Measurements from ENCODE around the gene AP3S1.
"Not testable (repeated sequence)": the region's sequence is repeated elsewhere in the genome, so short reads cannot be mapped to it uniquely, and the experiment has no call there.

AP3S1 gene

DNA sequence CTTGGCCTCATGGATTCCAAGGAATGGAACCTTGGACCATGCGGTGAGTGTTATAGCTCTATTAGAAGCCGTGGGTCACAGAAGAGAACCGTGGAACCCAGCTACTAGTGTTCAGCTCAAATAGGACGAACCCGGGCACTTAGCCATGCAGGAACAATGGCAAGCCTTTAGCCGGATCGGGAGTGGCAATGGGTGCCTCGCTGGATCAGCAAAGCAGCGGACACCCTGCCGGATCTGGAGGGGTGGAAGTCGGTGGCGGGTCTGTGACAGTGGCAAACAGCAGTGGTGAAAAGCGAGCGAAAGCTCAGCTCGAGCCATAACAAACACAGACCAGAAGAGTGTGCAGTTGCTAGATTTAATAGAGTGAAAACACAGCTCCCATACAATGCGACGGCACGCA is 22.9 kb upstream of the AP3S1 start:
- H3K4me3 ChIP-seq (ENCODE audit: control insufficient read depth, low read depth, low read length) = no peak overlapping the region
- TF ChIP-seq, protein P1, sequence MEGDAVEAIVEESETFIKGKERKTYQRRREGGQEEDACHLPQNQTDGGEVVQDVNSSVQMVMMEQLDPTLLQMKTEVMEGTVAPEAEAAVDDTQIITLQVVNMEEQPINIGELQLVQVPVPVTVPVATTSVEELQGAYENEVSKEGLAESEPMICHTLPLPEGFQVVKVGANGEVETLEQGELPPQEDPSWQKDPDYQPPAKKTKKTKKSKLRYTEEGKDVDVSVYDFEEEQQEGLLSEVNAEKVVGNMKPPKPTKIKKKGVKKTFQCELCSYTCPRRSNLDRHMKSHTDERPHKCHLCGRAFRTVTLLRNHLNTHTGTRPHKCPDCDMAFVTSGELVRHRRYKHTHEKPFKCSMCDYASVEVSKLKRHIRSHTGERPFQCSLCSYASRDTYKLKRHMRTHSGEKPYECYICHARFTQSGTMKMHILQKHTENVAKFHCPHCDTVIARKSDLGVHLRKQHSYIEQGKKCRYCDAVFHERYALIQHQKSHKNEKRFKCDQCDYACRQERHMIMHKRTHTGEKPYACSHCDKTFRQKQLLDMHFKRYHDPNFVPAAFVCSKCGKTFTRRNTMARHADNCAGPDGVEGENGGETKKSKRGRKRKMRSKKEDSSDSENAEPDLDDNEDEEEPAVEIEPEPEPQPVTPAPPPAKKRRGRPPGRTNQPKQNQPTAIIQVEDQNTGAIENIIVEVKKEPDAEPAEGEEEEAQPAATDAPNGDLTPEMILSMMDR (conservative IDR thresholded peaks at IDR 0.05; ENCODE audit: control insufficient read depth, insufficient read depth, low read depth, low read length) = no peak
- no peak for DNase-seq (ENCODE audit: low read depth)

DNA sequence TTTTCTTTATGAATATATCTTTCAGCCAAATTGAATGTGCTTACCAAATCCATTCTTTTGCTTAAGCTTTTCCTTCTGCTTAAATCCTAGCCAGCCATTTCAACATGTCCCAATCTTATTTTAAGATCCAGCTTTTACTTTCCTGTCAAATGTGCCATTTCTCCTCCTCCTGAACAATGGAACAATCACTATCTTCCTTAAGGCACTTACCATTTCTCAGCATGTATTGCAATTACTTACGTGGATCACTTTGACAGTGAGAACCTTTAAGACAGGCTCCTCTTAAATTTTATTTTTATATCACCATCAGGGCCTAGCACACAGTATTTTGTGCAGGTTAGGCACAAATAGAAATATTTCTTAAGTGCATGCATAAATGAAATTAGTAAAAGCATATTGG is 20.9 kb upstream of the AP3S1 start:
- TF ChIP-seq, protein P1 (conservative IDR thresholded peaks at IDR 0.05; ENCODE audit: control insufficient read depth, insufficient read depth, low read depth, low read length) = no peak
- H3K4me3 ChIP-seq (ENCODE audit: control insufficient read depth, low read depth, low read length) = no peak overlapping the region
- DNase-seq (ENCODE audit: low read depth) = no peak

DNA sequence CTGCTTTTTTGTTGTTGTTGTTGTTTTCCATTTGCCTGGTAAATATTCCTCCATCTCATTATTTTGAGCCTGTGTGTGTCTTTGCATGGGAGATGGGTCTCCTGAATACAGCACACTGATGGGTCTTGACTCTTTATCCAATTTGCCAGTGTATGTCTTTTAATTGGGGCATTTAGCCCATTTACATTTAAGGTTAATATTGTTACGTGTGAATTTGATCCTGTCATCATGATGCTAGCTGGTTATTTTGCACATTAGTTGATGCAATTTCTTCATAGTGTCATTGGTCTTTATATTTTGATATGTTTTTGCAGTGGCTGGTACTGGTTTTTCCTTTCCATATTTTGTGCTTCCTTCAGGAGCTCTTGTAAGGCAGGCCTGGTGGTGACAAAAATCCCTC is 16.8 kb upstream of the AP3S1 start:
- not testable (repeated sequence) for DNase-seq (ENCODE audit: low read depth); H3K4me3 ChIP-seq (ENCODE audit: control insufficient read depth, low read depth, low read length)

DNA sequence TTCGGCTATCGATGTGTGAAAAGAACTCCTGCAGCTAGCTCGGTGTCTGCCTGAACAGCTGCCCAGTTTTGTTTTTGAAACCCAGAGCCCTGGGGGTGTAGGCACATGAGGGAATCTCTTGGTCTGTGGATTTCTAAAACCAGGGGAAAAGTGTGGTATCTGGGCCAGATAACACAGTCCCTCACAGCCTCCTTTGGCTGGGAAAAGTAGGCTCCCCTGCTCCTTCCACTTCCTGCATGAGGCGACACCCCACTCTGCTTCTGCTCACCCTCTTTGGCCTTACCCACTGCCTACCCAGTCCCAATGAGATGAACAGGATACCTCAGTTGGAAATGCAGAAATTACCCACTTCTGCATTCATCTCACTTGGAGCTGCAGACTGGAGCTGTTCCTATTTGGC is 15.8 kb upstream of the AP3S1 start:
- no peak overlapping the region for H3K4me3 ChIP-seq (ENCODE audit: control insufficient read depth, low read depth, low read length)
- DNase-seq (ENCODE audit: low read depth) = no peak
- TF ChIP-seq, protein P1 (conservative IDR thresholded peaks at IDR 0.05; ENCODE audit: control insufficient read depth, insufficient read depth, low read depth, low read length) = no peak

DNA sequence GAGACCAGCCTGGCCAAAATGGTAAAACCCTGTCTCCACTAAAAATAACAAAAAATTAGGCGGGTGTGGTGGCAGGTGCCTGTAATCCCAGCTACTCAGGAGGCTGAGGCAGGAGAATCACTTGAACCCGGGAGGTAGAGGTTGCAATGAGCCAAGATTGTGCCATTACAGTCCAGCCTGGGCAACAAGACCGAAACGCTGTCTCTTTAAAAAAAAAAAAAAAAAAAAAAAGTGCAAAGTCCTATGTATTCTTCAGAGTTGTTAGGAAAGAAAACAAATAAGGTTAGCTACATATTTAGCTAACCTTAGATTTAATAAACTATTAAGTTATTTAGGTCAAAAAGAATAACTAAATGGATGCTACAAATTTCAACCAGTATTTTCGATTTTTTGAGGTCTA is 11.8 kb upstream of the AP3S1 start:
- no peak for DNase-seq (ENCODE audit: low read depth)
- H3K4me3 ChIP-seq (ENCODE audit: control insufficient read depth, low read depth, low read length) = no peak overlapping the region
- TF ChIP-seq, protein P1 (conservative IDR thresholded peaks at IDR 0.05; ENCODE audit: control insufficient read depth, insufficient read depth, low read depth, low read length) = no peak

DNA sequence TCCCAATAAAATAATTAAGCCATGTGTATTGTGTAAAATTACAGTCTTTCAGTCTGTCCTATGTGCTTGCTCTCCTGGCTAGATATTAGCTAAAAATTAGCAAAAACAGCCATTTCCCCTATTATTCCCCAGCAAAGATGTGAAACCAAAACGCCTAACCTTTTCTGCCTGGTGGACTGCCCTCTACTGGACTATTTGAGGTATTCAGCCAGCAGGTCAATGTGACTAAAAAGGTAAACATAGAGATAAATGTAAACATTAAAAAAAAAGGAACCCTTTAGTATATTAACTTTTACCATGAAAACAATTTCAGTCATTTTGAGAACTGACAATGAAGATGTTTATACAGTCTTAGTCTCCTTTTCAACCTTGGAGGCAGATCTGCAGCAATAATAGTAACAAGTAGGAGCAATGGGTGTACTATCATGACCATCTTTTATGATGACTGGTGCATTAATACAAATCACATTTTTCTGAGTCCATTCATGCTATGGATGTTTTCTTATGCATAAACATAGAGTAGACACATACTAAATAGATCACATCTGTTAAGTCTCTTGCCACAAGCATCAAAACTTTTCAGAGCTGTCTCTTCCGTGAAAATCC is 10.5 kb upstream of the AP3S1 start:
- DNase-seq (ENCODE audit: low read depth) = peak; percentile 57
- TF ChIP-seq, protein P1 (conservative IDR thresholded peaks at IDR 0.05; ENCODE audit: control insufficient read depth, insufficient read depth, low read depth, low read length) = peak; percentile 84
- no peak overlapping the region for H3K4me3 ChIP-seq (ENCODE audit: control insufficient read depth, low read depth, low read length)

DNA sequence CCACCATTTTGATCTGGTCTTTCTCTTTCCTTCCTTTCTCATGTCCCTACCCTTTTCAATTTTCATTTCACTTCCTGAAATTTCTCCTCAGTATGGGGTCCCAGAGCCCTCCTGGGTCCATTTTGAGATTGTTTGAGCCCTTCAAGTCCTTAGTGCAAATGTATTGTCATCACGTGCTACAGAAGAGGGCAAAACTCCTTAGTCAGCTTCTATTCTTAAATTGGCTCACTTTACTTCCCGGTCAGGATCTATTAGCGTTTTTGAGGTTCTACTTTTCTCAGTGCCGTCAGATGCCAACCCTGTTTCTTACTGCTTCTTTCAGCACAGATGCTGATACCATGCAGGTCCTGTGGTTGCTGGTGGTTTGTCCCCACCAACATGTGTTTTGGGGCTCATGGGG is 6.3 kb upstream of the AP3S1 start:
- H3K4me3 ChIP-seq (ENCODE audit: control insufficient read depth, low read depth, low read length) = no peak overlapping the region
- no peak for DNase-seq (ENCODE audit: low read depth)
- TF ChIP-seq, protein P1 (conservative IDR thresholded peaks at IDR 0.05; ENCODE audit: control insufficient read depth, insufficient read depth, low read depth, low read length) = no peak

All from fibroblast of mammary gland (primary cell).